GM12874 (cell line): ENCODE data around the gene NSD1.

Experiments
- TF ChIP-seq, protein P1 (sequence below): IDR thresholded peaks from 2 replicates; pipeline ENCODE4 v1.5.1; 2011; ENCODE audit warnings: low read depth, mild to moderate bottlenecking, control low read depth, low read length, moderate library complexity; ENCODE audit not compliant: insufficient read depth

The NSD1 gene

GRCh38 chr5:177133096-177133852 lies at the start of gene NSD1:
NSD1 (plus strand) TSS chr5:177133773; CDS start chr5:177135104, 1,331 bp downstream.
- TF ChIP-seq, protein P1, sequence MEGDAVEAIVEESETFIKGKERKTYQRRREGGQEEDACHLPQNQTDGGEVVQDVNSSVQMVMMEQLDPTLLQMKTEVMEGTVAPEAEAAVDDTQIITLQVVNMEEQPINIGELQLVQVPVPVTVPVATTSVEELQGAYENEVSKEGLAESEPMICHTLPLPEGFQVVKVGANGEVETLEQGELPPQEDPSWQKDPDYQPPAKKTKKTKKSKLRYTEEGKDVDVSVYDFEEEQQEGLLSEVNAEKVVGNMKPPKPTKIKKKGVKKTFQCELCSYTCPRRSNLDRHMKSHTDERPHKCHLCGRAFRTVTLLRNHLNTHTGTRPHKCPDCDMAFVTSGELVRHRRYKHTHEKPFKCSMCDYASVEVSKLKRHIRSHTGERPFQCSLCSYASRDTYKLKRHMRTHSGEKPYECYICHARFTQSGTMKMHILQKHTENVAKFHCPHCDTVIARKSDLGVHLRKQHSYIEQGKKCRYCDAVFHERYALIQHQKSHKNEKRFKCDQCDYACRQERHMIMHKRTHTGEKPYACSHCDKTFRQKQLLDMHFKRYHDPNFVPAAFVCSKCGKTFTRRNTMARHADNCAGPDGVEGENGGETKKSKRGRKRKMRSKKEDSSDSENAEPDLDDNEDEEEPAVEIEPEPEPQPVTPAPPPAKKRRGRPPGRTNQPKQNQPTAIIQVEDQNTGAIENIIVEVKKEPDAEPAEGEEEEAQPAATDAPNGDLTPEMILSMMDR = no peak

DNA sequence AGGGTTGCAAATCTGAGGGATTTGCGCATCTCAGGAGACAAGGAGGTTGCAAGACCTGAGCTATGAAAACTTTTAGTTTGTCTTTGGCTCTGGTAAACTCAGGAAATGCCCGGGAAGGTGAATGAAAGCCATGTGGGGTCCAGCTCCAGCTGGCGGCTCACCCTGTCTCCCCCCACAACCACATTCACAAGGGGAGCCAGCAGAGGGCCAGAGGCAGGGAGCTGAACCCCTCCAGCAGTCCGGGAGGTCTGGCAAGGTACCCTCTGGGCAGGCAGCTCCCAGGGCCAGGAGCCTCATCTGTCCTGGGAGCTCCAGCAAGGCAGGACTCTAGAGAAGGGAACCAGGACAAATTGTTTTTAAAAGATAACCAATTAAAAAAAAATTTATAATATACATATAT lies 49.4 kb upstream of the NSD1 start:
- TF ChIP-seq, protein P1 = no peak

DNA sequence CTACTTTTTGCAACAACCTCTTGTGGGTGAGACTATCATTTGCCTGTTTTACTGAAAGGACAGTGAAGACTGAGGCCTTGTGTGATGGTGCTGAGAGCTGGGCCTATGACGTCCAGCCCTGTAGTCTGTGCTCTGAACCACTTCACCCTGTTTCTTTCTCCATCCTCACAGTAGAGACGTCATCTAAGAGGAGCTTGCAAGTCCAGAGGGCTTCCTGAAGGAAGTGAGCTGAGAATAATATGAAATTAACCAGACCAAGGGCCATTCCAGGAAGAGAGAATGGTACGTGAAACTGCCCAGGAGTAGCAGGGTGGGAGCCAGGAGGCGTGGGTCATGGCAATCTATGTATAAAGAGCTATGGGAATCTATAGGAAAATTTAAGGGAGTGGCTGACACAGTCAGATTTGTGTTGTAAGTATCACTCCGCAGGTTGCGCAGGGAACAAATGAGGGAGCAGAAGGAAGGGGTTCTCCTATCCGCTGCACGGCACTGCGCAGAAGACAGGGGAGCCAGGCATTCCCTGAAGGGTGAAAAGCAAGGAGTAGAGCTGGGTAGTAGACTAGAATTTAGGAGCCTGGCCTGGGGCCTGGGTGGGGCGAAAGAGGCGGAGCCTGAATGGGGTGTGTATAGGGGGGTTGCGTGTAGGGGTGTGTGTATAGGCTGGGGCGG lies 47.5 kb upstream of the NSD1 start:
- TF ChIP-seq, protein P1 = no peak

- TF ChIP-seq, protein P1 = peak; percentile 83
Measured at GRCh38 chr5:177086654-177087397, 46.7 kb upstream of the NSD1 start, which contains the start of gene FGFR4. FGFR4 (plus strand) TSS chr5:177086915; CDS start chr5:177089603, 2,688 bp downstream.

DNA sequence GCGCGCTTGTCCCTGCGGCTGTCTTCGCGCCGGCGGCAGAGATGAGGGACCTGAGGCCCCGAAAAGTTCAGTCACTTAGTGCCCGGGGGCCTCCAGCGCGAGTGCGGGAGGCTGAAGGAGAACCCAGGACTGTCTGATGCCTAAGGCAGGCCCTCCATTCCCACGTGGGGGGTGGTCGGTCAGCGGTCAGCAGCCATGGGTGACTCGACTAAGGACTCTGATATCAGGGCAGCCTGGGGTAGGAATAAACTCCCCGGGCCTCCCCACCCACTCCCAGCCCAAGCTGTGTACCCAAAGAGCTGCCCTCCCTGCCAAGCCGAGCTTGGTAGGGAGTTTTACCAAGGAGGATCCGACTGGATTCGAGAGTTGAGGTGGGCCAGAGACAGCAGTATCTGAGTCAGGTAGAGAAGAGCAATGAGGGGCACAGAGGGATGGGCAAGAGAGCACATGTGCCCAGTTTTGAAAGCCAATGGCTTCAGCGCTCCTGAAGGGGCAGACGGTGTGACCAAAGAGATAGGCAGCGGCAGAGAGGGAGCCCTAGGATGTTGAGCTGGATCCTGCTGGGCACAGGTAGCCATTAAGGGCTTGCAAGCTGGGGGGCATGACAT lies 46.1 kb upstream of the NSD1 start:
- TF ChIP-seq, protein P1 = no peak

DNA sequence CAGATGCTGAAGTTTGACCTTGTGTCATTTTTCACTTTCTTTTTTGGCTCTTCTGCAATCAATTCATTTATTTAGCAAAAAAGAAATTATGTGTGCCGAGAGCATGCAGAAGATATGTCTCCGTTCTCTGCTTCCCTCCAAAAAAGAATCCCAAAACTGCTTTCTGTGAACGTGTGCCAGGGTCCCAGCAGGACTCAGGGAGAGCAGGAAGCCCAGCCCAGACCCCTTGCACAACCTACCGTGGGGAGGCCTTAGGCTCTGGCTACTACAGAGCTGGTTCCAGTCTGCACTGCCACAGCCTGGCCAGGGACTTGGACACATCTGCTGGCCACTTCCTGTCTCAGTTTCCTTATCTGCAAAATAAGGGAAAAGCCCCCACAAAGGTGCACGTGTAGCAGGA lies 44.4 kb upstream of the NSD1 start:
- TF ChIP-seq, protein P1 = no peak
